Memory B cell (primary cell): ENCODE measurements around the gene KRT15.

Experiments used
- ATAC-seq: fragments of 150-1000 bp; cut with Tn5 transposase; 2 replicates; pipeline ENCODE4 v1.10.0; 2021; ENCODE audit warnings: low read depth, mild to moderate bottlenecking, moderate library complexity
- DNase-seq, 2 donors: peaks; one replicate each; pipeline ENCODE4 v3.0.0; 2022; ENCODE audit warnings: low spot score in 2 of 2
- H3K27ac Mint-ChIP-seq: one replicate; pipeline ENCODE4 v1.8.0; 2022; ENCODE audit warnings: mild to moderate bottlenecking, moderate library complexity, mixed read lengths
- H3K27me3 Mint-ChIP-seq: one replicate; pipeline ENCODE4 v1.8.0; 2022; ENCODE audit warnings: mixed read lengths
- H3K36me3 Mint-ChIP-seq: one replicate; pipeline ENCODE4 v1.8.0; 2022; ENCODE audit warnings: mild to moderate bottlenecking, mixed read lengths
- H3K4me1 Mint-ChIP-seq: one replicate; pipeline ENCODE4 v1.8.0; 2022; ENCODE audit warnings: mixed read lengths
- H3K4me3 Mint-ChIP-seq: one replicate; pipeline ENCODE4 v1.8.0; 2022; ENCODE audit warnings: mild to moderate bottlenecking, moderate library complexity, mixed read lengths
- H3K9me3 Mint-ChIP-seq: one replicate; pipeline ENCODE4 v1.8.0; 2022; ENCODE audit warnings: mixed read lengths

KRT15 gene

GRCh38 chr17:41524261-41524660 lies 5.6 kb upstream of the KRT15 start:
- peaks cover 20% of the 10 kb centered on the region for H3K27me3 Mint-ChIP-seq
- no peak for ATAC-seq
- no peaks in the 10 kb centered on the region for H3K36me3 Mint-ChIP-seq
- H3K4me3 Mint-ChIP-seq = no peak overlapping the region
- no peak for DNase-seq
- H3K27ac Mint-ChIP-seq = no peak overlapping the region
- H3K4me1 Mint-ChIP-seq = peaks cover 4% of the 10 kb centered on the region
- H3K9me3 Mint-ChIP-seq = no peaks in the 10 kb centered on the region

DNA sequence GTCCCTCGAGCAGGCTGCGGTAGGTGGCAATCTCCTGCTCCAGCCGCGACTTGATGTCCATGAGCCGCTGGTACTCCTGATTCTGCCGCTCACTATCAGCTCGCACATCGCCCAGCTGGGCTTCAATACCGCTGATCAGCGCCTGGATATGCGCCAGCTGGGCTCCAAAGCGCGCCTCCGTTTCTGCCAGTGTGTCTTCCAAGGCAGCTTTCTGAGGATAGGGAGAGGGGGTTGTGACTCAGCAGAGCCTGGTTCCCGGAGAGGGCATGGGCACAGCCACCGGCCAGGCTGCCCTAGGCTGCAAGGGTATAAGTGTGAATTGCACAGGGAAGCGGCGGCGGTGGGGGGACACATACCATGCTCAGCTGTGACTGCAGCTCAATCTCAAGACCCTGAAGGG lies 5.1 kb upstream of the KRT15 start:
- Mint-ChIP-seq H3K9me3 (no peaks in the 10 kb centered on the region), H3K27me3 (peaks cover 19% of the 10 kb centered on the region), H3K27ac (no peak overlapping the region), H3K4me3 (no peak overlapping the region), H3K4me1 (peaks cover 4% of the 10 kb centered on the region), H3K36me3 (no peaks in the 10 kb centered on the region)
- DNase-seq (no peak), ATAC-seq (no peak)

DNA sequence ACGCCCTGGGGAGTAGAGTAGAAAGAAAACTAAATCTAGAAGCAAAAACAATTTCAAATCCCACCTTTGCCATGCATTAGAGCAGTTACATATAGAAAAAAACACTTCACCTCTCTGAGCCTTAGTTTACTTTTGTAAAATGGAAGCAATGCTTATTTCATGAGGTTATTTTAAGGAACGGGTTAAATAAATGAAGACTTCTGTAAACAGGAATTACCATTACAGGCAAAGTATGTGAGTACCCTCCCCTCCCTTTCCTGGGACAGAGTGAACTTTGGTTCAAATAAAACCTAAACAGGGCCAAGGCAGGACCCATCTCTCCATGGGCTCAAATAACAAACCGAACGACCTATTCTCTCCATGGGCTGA lies 4.5 kb upstream of the KRT15 start:
- DNase-seq (no peak), ATAC-seq (no peak)
- Mint-ChIP-seq H3K4me1 (peaks cover 2% of the 10 kb centered on the region), H3K27me3 (peaks cover 16% of the 10 kb centered on the region), H3K9me3 (no peaks in the 10 kb centered on the region), H3K36me3 (no peaks in the 10 kb centered on the region), H3K27ac (no peak overlapping the region), H3K4me3 (no peak overlapping the region)

DNA sequence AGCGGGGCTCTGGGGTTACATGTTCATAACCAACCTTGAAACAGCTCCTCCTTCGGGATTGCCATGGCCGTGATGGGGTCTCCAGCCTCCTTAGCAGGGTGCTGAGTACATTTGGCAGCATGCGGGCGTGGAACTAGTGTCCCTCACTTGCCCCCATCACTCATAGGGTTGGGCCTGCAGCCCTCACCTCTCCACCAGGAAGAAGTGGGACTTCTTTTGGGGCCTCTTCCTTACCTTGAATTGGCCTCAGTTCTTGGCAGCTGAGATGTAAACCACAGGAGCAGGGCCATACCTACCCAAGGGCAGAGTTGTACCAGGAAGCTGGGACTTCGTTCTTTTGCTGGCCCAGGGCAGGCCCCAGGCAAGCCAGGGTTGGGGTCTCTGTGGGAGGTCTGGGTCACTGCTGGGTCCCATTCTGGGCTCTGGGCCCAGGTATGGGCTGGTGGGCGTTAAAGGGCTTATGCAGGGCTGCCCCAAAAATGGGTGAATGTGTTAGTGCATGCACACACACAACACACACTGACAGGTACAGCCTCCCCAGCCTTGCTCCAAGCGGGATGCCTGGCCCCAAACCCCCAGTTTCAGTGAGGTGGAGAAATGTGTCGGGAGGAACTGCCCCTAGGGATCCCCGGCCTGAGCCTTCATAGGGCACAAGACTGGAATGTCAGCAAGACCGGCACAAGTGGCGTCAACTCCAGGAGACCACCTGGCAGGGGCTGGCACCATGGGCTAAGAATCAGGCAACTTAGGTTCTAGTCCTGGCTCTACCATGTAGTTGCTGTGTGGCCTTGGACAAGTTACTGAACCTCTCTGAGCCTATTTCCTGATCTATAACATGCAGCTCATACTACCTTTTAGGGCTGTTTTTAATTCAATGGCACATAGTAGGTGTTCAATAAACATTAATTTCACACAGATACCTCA lies 3.9 kb upstream of the KRT15 start:
- Mint-ChIP-seq H3K4me1 (peaks cover 2% of the 10 kb centered on the region), H3K27ac (no peak overlapping the region), H3K27me3 (peaks cover 16% of the 10 kb centered on the region), H3K4me3 (no peak overlapping the region), H3K36me3 (no peaks in the 10 kb centered on the region), H3K9me3 (no peaks in the 10 kb centered on the region)
- DNase-seq = no peak
- no peak for ATAC-seq

DNA sequence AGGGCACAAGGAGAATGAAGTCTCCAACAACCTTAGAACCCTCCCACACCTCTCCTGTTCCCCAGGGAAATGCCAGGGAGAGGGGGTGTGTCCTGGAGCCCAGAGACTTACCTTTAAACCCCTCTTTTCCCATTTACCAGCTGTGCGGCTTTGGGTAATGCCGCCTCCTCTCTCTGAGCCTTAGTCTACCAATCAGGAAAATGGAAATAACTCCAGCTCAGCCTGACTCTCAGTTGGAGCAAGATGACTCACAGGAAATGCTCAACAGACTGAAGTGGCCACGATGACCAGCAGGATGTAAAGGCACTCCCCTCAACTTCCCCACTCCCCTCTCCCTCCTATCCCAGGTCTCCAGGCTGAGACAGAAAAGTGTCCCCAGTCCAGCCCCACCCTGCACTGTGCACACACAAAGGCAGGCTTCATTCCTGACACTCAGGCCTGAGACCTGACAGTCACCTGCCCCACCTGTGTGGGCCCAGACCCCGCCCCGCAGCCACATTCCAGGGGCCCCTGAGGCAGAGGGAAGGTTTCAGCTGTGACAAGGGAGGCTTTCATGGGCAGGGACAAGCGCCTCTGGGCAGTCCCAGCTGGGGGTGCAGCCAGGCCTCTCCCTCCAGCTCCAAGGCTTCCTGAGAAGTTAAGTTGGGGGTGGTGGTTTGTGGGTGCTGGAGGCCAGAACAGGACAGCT lies 3.0 kb upstream of the KRT15 start:
- ATAC-seq (no peak), DNase-seq (no peak)
- Mint-ChIP-seq H3K4me1 (no peaks in the 10 kb centered on the region), H3K27me3 (peaks cover 18% of the 10 kb centered on the region), H3K27ac (no peak overlapping the region), H3K4me3 (no peak overlapping the region), H3K9me3 (no peaks in the 10 kb centered on the region), H3K36me3 (no peaks in the 10 kb centered on the region)

DNA sequence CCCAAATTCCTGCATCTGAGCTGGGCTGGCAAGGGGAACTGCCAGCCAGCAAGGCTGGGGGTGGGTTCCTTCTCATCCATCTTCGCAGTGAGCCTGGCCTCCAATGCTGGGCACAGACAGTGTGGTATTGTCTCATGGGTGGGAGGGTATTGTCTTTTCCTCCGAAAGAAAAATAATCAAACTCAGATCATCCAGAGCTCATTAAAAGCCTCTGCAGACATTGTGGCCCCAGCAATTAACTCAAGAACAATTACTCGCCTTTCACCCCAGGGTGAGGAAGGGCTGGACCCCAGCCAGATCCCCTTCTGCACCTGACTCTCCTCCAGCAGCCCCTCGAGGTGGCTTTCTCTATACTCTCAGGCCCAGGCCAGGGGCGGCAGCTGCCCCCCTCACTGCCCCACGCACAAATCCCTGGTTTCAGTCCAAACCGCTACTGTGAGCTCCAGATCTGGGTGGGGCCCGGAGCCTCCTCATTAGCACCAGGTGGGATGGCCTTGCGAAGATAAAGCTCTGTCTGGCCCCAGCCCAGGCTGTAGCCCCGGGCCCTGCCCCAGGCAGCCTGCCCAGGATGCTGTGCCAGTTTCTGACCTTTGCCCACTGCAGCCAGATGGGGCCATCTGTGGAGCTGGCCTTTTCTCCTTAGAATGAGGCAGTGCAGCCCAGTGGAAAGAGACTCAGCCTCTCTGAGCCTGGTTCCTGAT lies 2.3 kb upstream of the KRT15 start:
- H3K9me3 Mint-ChIP-seq = no peaks in the 10 kb centered on the region
- no peaks in the 10 kb centered on the region for H3K4me1 Mint-ChIP-seq
- DNase-seq (no peak), ATAC-seq (no peak)
- H3K4me3 Mint-ChIP-seq = no peak overlapping the region
- H3K27me3 Mint-ChIP-seq = peaks cover 18% of the 10 kb centered on the region
- H3K27ac Mint-ChIP-seq = no peak overlapping the region
- H3K36me3 Mint-ChIP-seq = no peaks in the 10 kb centered on the region

GRCh38 chr17:41519501-41520224 lies 973 bp upstream of the KRT15 start:
- Mint-ChIP-seq H3K27ac (no peak overlapping the region), H3K4me1 (no peaks in the 10 kb centered on the region), H3K4me3 (no peak overlapping the region), H3K36me3 (no peaks in the 10 kb centered on the region), H3K9me3 (no peaks in the 10 kb centered on the region), H3K27me3 (peaks cover 17% of the 10 kb centered on the region)
- DNase-seq (no peak), ATAC-seq (no peak)

GRCh38 chr17:41518031-41518430 lies 659 bp downstream of the KRT15 start:
- Mint-ChIP-seq H3K4me1 (no peaks in the 10 kb centered on the region), H3K9me3 (no peaks in the 10 kb centered on the region), H3K27ac (no peak overlapping the region), H3K27me3 (peaks cover 19% of the 10 kb centered on the region), H3K36me3 (no peaks in the 10 kb centered on the region), H3K4me3 (no peak overlapping the region)
- DNase-seq (no peak), ATAC-seq (no peak)

DNA sequence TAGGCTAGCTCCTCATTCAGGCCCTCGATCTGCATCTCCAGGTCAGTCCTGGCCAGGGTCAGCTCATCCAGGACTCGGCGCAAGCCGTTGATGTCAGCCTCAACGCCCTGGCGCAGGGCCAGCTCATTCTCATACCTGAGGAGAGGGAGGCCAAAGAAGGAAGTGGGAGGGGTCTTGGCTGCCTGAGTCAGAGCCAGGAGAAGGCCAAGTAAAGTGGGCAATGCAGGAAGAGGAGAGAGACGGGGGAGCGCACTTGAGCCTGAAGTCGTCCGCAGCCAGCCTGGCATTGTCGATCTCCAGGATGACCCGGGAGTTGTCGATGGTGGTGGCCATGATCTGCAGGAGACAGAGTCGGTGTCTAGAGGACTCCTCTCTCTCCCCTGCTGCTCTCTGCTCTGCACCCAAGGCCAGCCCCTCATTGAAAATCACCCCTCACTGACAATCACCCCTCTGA lies 1.8 kb downstream of the KRT15 start:
- H3K4me3 Mint-ChIP-seq = no peak overlapping the region
- H3K9me3 Mint-ChIP-seq = no peaks in the 10 kb centered on the region
- peaks cover 23% of the 10 kb centered on the region for H3K27me3 Mint-ChIP-seq
- H3K36me3 Mint-ChIP-seq = no peaks in the 10 kb centered on the region
- ATAC-seq = no peak
- no peak for DNase-seq
- no peak overlapping the region for H3K27ac Mint-ChIP-seq
- no peaks in the 10 kb centered on the region for H3K4me1 Mint-ChIP-seq

DNA sequence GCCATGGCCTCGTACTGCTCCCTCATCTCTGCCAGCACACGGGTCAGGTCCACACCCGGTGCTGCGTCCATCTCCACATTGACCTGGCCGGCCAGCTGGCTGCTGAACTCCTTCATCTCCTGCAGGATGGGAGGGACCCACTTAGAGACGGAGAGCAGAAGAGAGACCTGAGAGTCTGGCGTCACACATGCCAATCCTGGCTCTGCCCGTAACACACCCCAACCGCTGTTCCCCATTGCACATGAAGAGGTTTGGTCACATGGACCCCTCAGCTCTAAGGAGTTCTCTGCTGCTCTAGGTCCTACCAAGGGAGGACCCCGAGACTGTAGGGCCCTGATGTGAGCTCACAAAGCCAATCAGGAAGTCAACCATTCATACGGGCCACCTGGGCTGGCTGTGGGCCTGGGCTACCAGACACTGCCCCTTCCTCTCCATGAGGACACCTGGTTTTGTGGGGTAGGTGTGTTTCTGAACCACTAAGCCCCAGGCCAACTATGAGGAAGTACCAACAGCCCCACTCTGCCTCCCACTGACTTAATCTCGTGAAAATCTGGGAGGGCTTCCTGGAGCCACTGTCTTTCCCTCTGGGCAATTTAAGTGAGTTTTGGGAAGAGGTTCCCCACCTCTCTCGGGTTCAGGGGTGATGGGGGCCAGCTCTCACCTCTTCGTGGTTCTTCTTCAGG lies 2.4 kb downstream of the KRT15 start:
- Mint-ChIP-seq H3K4me3 (no peak overlapping the region), H3K36me3 (no peaks in the 10 kb centered on the region), H3K9me3 (no peaks in the 10 kb centered on the region), H3K4me1 (no peaks in the 10 kb centered on the region), H3K27me3 (peaks cover 19% of the 10 kb centered on the region), H3K27ac (no peak overlapping the region)
- DNase-seq = no peak
- no peak for ATAC-seq

- no peak for ATAC-seq
- Mint-ChIP-seq H3K27me3 (peaks cover 15% of the 10 kb centered on the region), H3K4me3 (no peak overlapping the region), H3K36me3 (no peaks in the 10 kb centered on the region), H3K4me1 (no peaks in the 10 kb centered on the region), H3K9me3 (no peaks in the 10 kb centered on the region), H3K27ac (no peak overlapping the region)
- DNase-seq = no peak
These were observed 5.5 kb downstream of the KRT15 start for GRCh38 chr17:41513168-41513547.

DNA sequence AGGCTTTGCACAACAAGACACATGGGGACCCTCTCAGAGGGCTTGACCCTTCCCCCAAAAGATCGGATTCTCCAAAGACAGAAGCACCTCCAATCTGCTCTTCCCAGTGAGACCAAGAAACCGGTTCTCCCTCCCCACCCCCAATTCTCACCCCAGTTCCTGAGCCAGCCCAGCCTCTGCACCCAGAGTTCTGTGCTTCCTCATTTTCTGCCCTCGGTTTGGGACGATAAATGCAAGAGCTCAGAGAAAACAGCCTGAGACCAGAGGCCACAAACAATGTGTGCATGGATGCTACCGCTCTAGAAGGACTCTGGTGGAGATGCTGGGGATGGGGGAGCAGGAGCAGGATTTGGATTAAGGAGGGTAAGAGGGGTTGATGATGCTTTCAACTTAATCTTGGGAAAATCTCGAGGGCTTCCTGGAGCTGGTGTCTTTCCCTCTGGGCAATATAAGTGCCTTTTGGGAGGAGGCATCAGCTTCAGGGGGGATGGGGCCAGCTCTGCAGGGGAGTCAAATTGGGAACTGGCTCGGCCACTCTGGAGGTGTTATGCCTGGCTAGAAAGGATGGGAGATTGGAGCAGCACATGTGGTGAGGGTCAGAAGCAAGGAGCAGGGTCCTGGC lies 6.0 kb downstream of the KRT15 start:
- no peak for DNase-seq
- no peak for ATAC-seq
- Mint-ChIP-seq H3K36me3 (no peaks in the 10 kb centered on the region), H3K4me1 (no peaks in the 10 kb centered on the region), H3K4me3 (no peak overlapping the region), H3K9me3 (no peaks in the 10 kb centered on the region), H3K27me3 (peaks cover 15% of the 10 kb centered on the region), H3K27ac (no peak overlapping the region)

DNA sequence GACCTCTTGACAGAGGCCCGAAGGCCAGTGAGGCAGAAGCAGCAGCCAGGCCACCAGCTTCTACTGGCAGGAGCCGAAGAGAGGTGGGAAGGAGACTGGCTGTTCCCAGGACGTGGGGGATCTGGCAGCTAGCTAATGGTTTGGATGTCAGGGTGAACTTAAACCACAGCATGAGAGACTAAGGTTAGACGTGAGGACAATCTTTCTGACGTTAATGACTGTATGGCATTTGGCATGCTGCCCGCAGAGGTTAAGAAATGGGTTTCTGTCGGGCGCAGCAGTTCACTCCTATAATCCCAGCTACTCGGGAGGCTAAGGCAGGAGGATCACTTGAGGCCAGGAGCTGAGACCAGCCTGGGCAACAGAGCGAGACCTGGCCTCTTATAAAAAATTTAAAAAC lies 7.0 kb downstream of the KRT15 start:
- Mint-ChIP-seq H3K4me1 (no peaks in the 10 kb centered on the region), H3K9me3 (no peaks in the 10 kb centered on the region), H3K27ac (no peak overlapping the region), H3K36me3 (no peaks in the 10 kb centered on the region), H3K27me3 (peaks cover 11% of the 10 kb centered on the region), H3K4me3 (no peak overlapping the region)
- ATAC-seq (no peak), DNase-seq (no peak)
